Esophagus squamous epithelium (tissue), 4 donors: Measurements from ENCODE around the gene LONP2.

Source experiments
- CTCF ChIP-seq, 6 experiments: fragments of 450-650 bp in 4 of 6; fragments of 200-600 bp in 2 of 6; sonication (generic) in 2 of 6; IDR thresholded peaks; one replicate each; pipeline ENCODE4 v1.5.1; 2016 to 2019; ENCODE audit warnings: antibody characterized with exemption in 6 of 6, mild to moderate bottlenecking in 4 of 6, moderate library complexity in 4 of 6
- POLR2A ChIP-seq, 4 donors: fragments of 450-650 bp; IDR thresholded peaks; one replicate each; pipeline ENCODE4 v1.6.1; 2017; ENCODE audit warnings: antibody characterized with exemption in 4 of 4, mild to moderate bottlenecking in 4 of 4, moderate library complexity in 3 of 4

DNA sequence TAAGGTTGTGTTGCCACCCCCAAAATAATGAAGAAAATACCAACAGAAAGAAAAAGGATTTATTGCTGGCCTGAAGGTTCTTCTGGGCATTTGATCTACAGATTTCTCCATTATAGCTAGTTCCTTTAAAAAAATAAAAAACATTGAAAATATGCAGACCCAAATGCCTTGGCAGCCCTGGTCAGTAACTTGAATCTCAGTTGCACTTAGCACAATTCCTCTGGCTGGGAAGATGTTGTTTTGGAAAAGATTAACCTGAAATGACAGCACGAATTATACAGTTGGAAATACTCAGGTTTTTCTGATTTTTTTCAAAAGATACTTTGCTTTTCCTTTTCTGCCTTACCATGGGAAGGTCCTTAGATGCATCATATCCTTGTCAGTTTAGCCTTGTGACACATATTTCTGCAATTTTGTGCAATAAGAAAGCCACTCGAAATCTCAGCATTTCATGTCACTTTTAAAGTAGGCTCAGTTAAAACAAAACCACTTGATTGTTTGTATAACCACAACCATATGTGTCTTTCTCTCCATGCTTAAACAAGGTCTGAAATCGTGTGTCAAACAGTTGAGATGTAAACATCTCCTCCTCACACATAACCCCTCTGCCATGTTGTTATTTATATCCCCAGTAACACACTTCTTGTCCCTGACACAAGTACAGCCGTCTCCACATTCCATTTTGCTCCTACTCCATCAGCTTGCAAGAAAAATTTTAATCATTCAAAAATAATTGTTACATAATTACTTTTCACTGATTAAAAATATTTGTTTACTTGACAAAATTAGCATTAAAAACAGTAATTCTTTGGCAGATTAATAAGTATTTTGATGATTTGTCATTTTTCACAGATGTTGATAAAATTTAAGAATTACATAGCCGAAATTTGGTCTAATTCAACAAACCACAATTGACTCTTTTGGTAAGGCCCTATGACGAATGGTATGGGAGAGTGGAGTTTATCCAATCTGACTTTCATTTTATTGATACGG, 80.0 kb downstream of the LONP2 start:
- TF ChIP-seq CTCF (IDR thresholded peaks at IDR 0.05) = no peak
- no peak for TF ChIP-seq POLR2A (IDR thresholded peaks at IDR 0.05)
